Uterus (tissue), 2 donors: ENCODE measurements around the gene MYLIP.

ENCODE experiments used
- CTCF ChIP-seq, 4 experiments: fragments of 200-600 bp in 2 of 4; fragments of 450-650 bp in 2 of 4; sonication (generic) in 2 of 4; IDR thresholded peaks; one replicate each; pipeline ENCODE4 v1.5.1; 2016 to 2019; ENCODE audit warnings: antibody characterized with exemption in 4 of 4, mild to moderate bottlenecking in 2 of 4, moderate library complexity in 1 of 4
- POLR2A ChIP-seq, 2 donors: fragments of 450-650 bp; IDR thresholded peaks; one replicate each; pipeline ENCODE4 v1.6.1; 2016; ENCODE audit warnings: antibody characterized with exemption in 2 of 2, mild to moderate bottlenecking in 1 of 2, moderate library complexity in 1 of 2

- TF ChIP-seq CTCF (IDR thresholded peaks at IDR 0.05) (no peak), POLR2A (IDR thresholded peaks at IDR 0.05) (no peak)
Observed at GRCh38 chr6:16180696-16181438, 52.0 kb downstream of the MYLIP start.
